ENCODE measurements around the gene COQ9. TPM values are rescaled to one million over a fixed set of nuclear protein-coding genes. Genes with fewer than 3 reads are reported as not detected.

Gene COQ9
- polyA plus RNA-seq, 1 experiment = 69.5 TPM

- H3K4me3 ChIP-seq (ENCODE audit: low read depth, low read length) = no peak overlapping the region
- POLR2A ChIA-PET = no interaction called here
- CTCF ChIA-PET = interaction anchor here (17.0 kb wide), 1 partner anchor 105 kb away, joined by 461 read pairs; no protein-coding TSS in a partner anchor
- no peak for DNase-seq (ENCODE audit: low read depth)
- H3K27me3 ChIP-seq (ENCODE audit: control insufficient read depth, insufficient read depth, low read length) = peaks cover 4% of the 10 kb centered on the region
- H3K36me3 ChIP-seq (ENCODE audit: control insufficient read depth, insufficient read depth, low read length) = no peaks in the 10 kb centered on the region
- TF ChIP-seq CTCF (IDR thresholded peaks at IDR 0.05; ENCODE audit: insufficient read depth, low read depth, low read length) = no peak
Measured at GRCh38 chr16:57411362-57411976, 35.8 kb upstream of the COQ9 start.

GRCh38 chr16:57412584-57412983, 34.7 kb upstream of the COQ9 start:
- no peak overlapping the region for H3K4me3 ChIP-seq (ENCODE audit: low read depth, low read length)
- POLR2A ChIA-PET = no interaction called here
- TF ChIP-seq CTCF (IDR thresholded peaks at IDR 0.05; ENCODE audit: insufficient read depth, low read depth, low read length) = no peak
- no peaks in the 10 kb centered on the region for H3K36me3 ChIP-seq (ENCODE audit: control insufficient read depth, insufficient read depth, low read length)
- peaks cover 4% of the 10 kb centered on the region for H3K27me3 ChIP-seq (ENCODE audit: control insufficient read depth, insufficient read depth, low read length)
- CTCF ChIA-PET = interaction anchor here (1.0 to 17.0 kb wide), 4 partner anchors 22 to 107 kb away, joined by 3 to 461 read pairs (median 4); no protein-coding TSS in a partner anchor
- no peak for DNase-seq (ENCODE audit: low read depth)

GRCh38 chr16:57413301-57413730, 34.0 kb upstream of the COQ9 start:
- DNase-seq (ENCODE audit: low read depth) = no peak
- no peak for TF ChIP-seq CTCF (IDR thresholded peaks at IDR 0.05; ENCODE audit: insufficient read depth, low read depth, low read length)
- no peaks in the 10 kb centered on the region for H3K36me3 ChIP-seq (ENCODE audit: control insufficient read depth, insufficient read depth, low read length)
- POLR2A ChIA-PET = no interaction called here
- H3K27me3 ChIP-seq (ENCODE audit: control insufficient read depth, insufficient read depth, low read length) = peaks cover 4% of the 10 kb centered on the region
- H3K4me3 ChIP-seq (ENCODE audit: low read depth, low read length) = no peak overlapping the region
- CTCF ChIA-PET = interaction anchor here (1.0 to 17.0 kb wide), 4 partner anchors 23 to 107 kb away, joined by 3 to 461 read pairs (median 4); no protein-coding TSS in a partner anchor

- no peak for DNase-seq (ENCODE audit: low read depth)
- Histone ChIP-seq H3K27me3 (ENCODE audit: control insufficient read depth, insufficient read depth, low read length) (peaks cover 4% of the 10 kb centered on the region), H3K36me3 (ENCODE audit: control insufficient read depth, insufficient read depth, low read length) (no peaks in the 10 kb centered on the region), H3K4me3 (ENCODE audit: low read depth, low read length) (no peak overlapping the region)
- ChIA-PET CTCF (interaction anchor here (1.4 to 17.0 kb wide), 2 partner anchors 106 to 107 kb away, joined by 4 to 461 read pairs; no protein-coding TSS in a partner anchor), POLR2A (no interaction called here)
- no peak for TF ChIP-seq CTCF (IDR thresholded peaks at IDR 0.05; ENCODE audit: insufficient read depth, low read depth, low read length)
Measured at GRCh38 chr16:57413733-57414132, 33.5 kb upstream of the COQ9 start.

- no peaks in the 10 kb centered on the region for H3K36me3 ChIP-seq (ENCODE audit: control insufficient read depth, insufficient read depth, low read length)
- peaks cover 4% of the 10 kb centered on the region for H3K27me3 ChIP-seq (ENCODE audit: control insufficient read depth, insufficient read depth, low read length)
- no peak overlapping the region for H3K4me3 ChIP-seq (ENCODE audit: low read depth, low read length)
- no peak for DNase-seq (ENCODE audit: low read depth)
- TF ChIP-seq CTCF (IDR thresholded peaks at IDR 0.05; ENCODE audit: insufficient read depth, low read depth, low read length) = no peak
- ChIA-PET CTCF (interaction anchor here (0.8 to 17.0 kb wide), 24 partner anchors 10 to 332 kb away, joined by 3 to 461 read pairs (median 7); partner anchors contain the start of genes ARL2BP, CCL17 and POLR2C), POLR2A (no interaction called here)
Measured at GRCh38 chr16:57416084-57416483, 31.2 kb upstream of the COQ9 start.
